ENCODE data around the gene MAPKAPK3.

GRCh38 chr3:50581459-50581842 lies 35.5 kb upstream of the MAPKAPK3 start:
- TF ChIP-seq RFX5 (IDR thresholded peaks at IDR 0.05; ENCODE audit: low read depth, low read length) (no peak), CTCF (conservative IDR thresholded peaks at IDR 0.05; ENCODE audit: low read depth, low read length) (no peak), FOS (IDR thresholded peaks at IDR 0.05; ENCODE audit: low read depth, low read length) (no peak)
- TF ChIP-seq, protein P1, sequence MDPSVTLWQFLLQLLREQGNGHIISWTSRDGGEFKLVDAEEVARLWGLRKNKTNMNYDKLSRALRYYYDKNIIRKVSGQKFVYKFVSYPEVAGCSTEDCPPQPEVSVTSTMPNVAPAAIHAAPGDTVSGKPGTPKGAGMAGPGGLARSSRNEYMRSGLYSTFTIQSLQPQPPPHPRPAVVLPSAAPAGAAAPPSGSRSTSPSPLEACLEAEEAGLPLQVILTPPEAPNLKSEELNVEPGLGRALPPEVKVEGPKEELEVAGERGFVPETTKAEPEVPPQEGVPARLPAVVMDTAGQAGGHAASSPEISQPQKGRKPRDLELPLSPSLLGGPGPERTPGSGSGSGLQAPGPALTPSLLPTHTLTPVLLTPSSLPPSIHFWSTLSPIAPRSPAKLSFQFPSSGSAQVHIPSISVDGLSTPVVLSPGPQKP (IDR thresholded peaks at IDR 0.05; ENCODE audit: borderline replicate concordance, low read depth, low read length) = no peak

Measured in IMR-90 (cell line).